GM13977 (cell line): ENCODE measurements around the gene AGPAT3.

ENCODE experiments used
- DNase-seq: peaks from one replicate; pipeline ENCODE4 v3.0.0; 2012; ENCODE audit warnings: low spot score
- CTCF ChIP-seq: IDR thresholded peaks from 2 replicates; pipeline ENCODE4 v1.5.1; 2012; ENCODE audit warnings: mild to moderate bottlenecking, control low read depth; ENCODE audit not compliant: insufficient read depth; ENCODE audit errors: extremely low read depth, missing control alignments
- in situ Hi-C: fragments of 300-500 bp; cut with MboI; formaldehyde crosslinking; loops from one replicate; pipeline ENCODE4 v1.12.0; 2022; ENCODE audit warnings: low sequenced_read_pairs, low pct_unique_long_range_greater_than_20kb, mixed read lengths, inconsistent platforms; ENCODE audit not compliant: unreplicated experiment

The AGPAT3 gene

GRCh38 chr21:44018813-44019567 lies 154.0 kb downstream of the AGPAT3 start:
- no peak for DNase-seq
- in situ Hi-C loops, result no loop called here
- TF ChIP-seq CTCF, result no peak

- in situ Hi-C loops, result no loop called here
- no peak for DNase-seq
- no peak for TF ChIP-seq CTCF
Observed at GRCh38 chr21:44019568-44019958, 154.5 kb downstream of the AGPAT3 start.

GRCh38 chr21:44020551-44020950 lies 155.5 kb downstream of the AGPAT3 start:
- TF ChIP-seq CTCF, result no peak
- in situ Hi-C loops, result no loop called here
- DNase-seq, result no peak

- DNase-seq, result no peak
- in situ Hi-C loops, result no loop called here
- no peak for TF ChIP-seq CTCF
Observed at GRCh38 chr21:44021064-44021463, 156.0 kb downstream of the AGPAT3 start.

GRCh38 chr21:44024257-44024656 lies 159.2 kb downstream of the AGPAT3 start:
- no peak for TF ChIP-seq CTCF
- in situ Hi-C loops, result no loop called here

GRCh38 chr21:44024887-44025353 lies 159.9 kb downstream of the AGPAT3 start:
- no peak for TF ChIP-seq CTCF
- in situ Hi-C loops, result no loop called here
- DNase-seq, result no peak

More at GRCh38 chr21:44024257-44024656, 159.2 kb downstream of the AGPAT3 start:
- DNase-seq, result no peak
